Omental fat pad (tissue), 4 donors: Measurements from ENCODE around the gene SND1. TPM values are rescaled to one million over a fixed set of nuclear protein-coding genes. Genes with fewer than 3 reads are reported as not detected.

Experiments used
- ATAC-seq: fragments of 150-250 bp; one replicate; pipeline ENCODE4 v1.9.1; 2016; ENCODE audit warnings: mild to moderate bottlenecking, moderate library complexity; ENCODE audit not compliant: low FRiP score
- DNase-seq: peaks from one replicate; pipeline ENCODE4 v3.0.0-alpha.2; 2019; ENCODE audit warnings: low spot score
- CTCF ChIP-seq, 3 donors: fragments of 450-650 bp; IDR thresholded peaks; one replicate each; pipeline ENCODE4 v1.5.1; 2016 to 2017; ENCODE audit warnings: antibody characterized with exemption in 3 of 3, mild to moderate bottlenecking in 3 of 3, moderate library complexity in 2 of 3
- total RNA-seq, 4 donors: library from RNA; depleted of rRNA; stranded (reverse); fragments of >200 nt; gene quantifications; one replicate each; pipeline ENCODE4 v1.1.0, GENCODE V29; 2016

The SND1 gene
- total RNA-seq, 4 donors from 2014 or later: 90.8 to 140 (median 125) TPM

GRCh38 chr7:127782654-127783559 is 130.9 kb downstream of the SND1 start:
- no peak for ATAC-seq
- no peak for TF ChIP-seq CTCF (IDR thresholded peaks at IDR 0.05)
- no peak for DNase-seq

DNA sequence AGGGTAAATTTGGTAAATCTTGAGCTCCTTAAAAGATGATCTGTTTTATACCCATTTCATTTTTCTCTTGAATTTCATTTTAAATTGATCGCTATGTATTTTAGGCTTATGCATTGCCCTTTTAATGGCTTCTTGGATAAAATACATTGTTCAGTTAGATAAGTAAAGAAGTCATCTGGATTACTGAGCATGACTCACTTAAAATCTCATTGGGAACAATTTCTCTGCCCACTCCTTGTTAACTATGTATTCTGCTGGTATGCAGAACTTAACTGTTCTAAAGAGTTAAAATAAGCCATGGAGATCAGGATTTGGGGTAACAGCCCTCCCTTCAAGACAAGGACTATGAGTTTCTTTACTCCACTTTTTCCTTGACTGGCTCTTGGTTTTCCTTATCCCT is 134.2 kb downstream of the SND1 start:
- TF ChIP-seq CTCF (IDR thresholded peaks at IDR 0.05): no peak
- DNase-seq (no peak), ATAC-seq (no peak)

DNA sequence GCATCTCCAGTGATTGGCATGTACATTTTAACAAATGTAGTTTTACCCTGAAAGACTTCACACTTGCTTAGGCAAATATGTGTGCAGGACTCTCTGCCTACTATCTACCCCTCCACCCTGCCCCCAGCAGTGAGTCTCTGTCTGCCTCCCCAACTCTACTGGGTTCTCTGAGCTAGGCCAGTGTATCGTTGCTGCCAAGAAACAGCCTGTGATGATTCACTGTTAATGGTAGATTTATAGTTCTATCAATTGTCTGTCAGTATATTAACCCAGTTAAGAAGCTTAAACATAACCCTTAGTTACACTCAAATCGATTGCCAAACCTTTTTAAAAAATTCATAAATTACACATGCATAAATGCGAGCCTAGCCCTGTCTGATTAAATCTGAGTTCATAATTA is 137.0 kb downstream of the SND1 start:
- DNase-seq (no peak), ATAC-seq (no peak)
- no peak for TF ChIP-seq CTCF (IDR thresholded peaks at IDR 0.05)

DNA sequence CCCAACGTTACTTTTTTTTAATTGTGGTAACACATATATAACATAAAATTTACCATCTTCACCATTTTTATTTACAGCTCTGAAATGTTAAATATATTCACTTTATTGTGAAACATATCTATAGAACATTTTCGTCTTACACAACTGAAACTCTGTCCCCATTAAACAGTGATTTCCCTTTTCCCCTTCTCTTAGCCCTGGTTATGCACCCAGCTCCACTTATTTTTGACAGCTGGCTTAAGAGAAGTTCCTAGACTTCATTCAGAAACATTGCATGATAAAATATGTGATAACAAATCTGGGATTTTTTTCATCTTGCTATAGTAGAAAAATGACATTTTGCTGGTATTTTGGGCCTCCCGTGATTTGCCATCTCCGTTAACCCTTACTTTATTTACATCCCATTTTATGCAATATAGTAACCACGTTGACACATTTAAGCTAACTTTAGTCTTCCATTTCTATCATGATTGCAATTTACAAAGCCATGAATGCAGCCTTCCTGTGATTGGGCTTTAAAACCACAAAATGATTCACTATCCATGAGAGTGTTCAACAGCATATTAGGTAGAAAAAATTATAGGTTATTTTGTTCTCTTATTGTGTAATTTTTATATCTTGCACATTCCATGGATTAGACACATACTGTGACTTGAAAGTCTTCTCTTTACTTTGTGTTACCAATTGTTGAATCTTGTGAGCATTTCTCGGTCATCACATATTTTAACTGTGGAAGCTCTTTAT is 139.6 kb downstream of the SND1 start:
- no peak for ATAC-seq
- DNase-seq: no peak
- TF ChIP-seq CTCF (IDR thresholded peaks at IDR 0.05): no peak

DNA sequence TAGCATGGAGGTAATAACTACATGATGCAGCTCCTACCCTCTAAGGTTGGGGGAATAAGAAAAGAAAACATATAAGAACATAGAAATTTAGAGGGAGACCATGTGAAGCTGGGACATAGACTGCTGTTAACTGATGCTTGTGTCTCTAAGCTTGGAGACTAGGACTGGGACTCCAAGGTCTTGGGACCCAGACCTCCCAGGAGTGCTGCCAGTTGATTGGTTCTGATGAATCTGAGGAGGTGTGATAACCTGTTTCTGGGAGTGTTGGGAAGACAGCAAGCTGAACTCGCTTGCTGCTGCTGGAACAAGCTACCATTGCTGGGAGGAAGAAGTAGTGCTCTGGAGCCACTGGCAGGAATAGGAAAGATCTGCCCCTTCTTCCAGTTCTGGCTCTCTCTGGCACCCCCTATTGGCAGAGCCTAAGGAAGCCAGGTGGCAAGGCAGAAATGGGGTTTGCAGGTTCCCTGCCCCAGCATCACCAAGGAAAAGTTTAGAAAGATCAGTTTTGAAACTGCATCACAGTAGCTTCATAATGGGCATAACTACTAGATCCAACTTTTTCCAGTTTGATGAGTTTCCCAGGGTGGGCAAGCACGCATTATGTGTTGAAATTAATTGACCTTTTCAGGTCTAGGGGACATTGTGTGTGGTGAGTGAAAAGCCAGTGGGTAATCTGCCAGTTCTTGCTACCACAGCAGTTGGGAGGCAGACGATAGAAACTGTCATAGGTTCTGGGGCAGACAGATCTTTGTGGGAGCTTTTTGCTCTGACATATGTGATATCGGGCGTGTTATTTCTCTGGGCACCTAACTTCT is 140.7 kb downstream of the SND1 start:
- no peak for DNase-seq
- ATAC-seq: no peak
- TF ChIP-seq CTCF (IDR thresholded peaks at IDR 0.05): no peak

DNA sequence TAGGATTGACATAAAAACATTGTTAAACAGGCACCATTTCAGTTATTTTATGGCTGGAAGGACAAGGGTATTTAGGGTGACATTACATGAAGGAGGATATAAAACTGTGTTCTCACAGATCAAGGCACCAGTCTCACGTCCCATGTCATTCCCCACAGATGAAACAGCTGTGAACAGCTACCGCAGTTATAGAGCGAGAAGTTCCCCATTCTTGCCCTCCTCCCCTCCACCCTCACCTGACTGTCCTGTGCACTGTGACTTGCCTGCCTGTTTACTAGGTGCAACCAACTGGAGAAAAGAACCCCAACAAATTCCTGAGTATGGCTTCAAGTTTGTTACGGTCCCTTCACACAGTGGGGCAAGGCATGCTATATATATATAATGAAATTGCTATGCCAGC is 141.6 kb downstream of the SND1 start:
- no peak for TF ChIP-seq CTCF (IDR thresholded peaks at IDR 0.05)
- ATAC-seq: no peak

More for the DNA sequence above, 141.6 kb downstream of the SND1 start:
- no peak for DNase-seq
